Endothelial cell of umbilical vein (primary cell): ENCODE data around the gene TIMELESS.

Experiments
- CTCF ChIP-seq, 2 donors: IDR thresholded peaks; 1 replicate in 1 of 2; 2 replicates in 1 of 2; pipeline ENCODE4 v1.5.1; 2011; ENCODE audit warnings: low read length in 2 of 2, mild to moderate bottlenecking in 2 of 2, moderate library complexity in 2 of 2, control low read depth in 1 of 2, inconsistent platforms in 1 of 2, low read depth in 1 of 2; ENCODE audit not compliant: insufficient read depth in 1 of 2; ENCODE audit errors: extremely low read depth in 1 of 2
- GATA2 ChIP-seq: IDR thresholded peaks from 2 replicates; pipeline ENCODE4 v1.7.0; 2011; ENCODE audit warnings: low read depth, mild to moderate bottlenecking, moderate library complexity, mixed read lengths, low read length; ENCODE audit not compliant: insufficient read length, insufficient read depth
- JUN ChIP-seq: IDR thresholded peaks from 2 replicates; pipeline ENCODE4 v1.6.1; 2011; ENCODE audit warnings: borderline replicate concordance, low read depth; ENCODE audit not compliant: insufficient read length, insufficient read depth
- POLR2A ChIP-seq: IDR thresholded peaks from 2 replicates; pipeline ENCODE4 v1.6.1; 2012; ENCODE audit warnings: low read depth, mild to moderate bottlenecking, control low read depth, low read length
- POLR2AphosphoS5 ChIP-seq: IDR thresholded peaks from 2 replicates; pipeline ENCODE4 v1.6.1; 2012; ENCODE audit warnings: low read depth, mild to moderate bottlenecking, control low read depth, low read length, moderate library complexity; ENCODE audit not compliant: insufficient read depth

GRCh38 chr12:56490360-56490759 is 41.1 kb upstream of the TIMELESS start:
- TF ChIP-seq CTCF (IDR thresholded peaks at IDR 0.05; ENCODE audit: extremely low read depth in 1 of 2, insufficient read depth in 1 of 2, low read depth in 1 of 2, low read length in 2 of 2) = no peak
- no peak for TF ChIP-seq POLR2A
- no peak for TF ChIP-seq POLR2AphosphoS5
- TF ChIP-seq JUN = no peak
- no peak for TF ChIP-seq GATA2
